ENCODE data around the gene CNIH3. TPM values are rescaled to one million over a fixed set of nuclear protein-coding genes. Genes with fewer than 3 reads are reported as not detected.

CNIH3 gene
- total RNA-seq, 4 donors from 2014 or later = 1.1 to 7.6 (median 2.0) TPM; not detected in 1

- TF ChIP-seq, protein P1, sequence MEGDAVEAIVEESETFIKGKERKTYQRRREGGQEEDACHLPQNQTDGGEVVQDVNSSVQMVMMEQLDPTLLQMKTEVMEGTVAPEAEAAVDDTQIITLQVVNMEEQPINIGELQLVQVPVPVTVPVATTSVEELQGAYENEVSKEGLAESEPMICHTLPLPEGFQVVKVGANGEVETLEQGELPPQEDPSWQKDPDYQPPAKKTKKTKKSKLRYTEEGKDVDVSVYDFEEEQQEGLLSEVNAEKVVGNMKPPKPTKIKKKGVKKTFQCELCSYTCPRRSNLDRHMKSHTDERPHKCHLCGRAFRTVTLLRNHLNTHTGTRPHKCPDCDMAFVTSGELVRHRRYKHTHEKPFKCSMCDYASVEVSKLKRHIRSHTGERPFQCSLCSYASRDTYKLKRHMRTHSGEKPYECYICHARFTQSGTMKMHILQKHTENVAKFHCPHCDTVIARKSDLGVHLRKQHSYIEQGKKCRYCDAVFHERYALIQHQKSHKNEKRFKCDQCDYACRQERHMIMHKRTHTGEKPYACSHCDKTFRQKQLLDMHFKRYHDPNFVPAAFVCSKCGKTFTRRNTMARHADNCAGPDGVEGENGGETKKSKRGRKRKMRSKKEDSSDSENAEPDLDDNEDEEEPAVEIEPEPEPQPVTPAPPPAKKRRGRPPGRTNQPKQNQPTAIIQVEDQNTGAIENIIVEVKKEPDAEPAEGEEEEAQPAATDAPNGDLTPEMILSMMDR (IDR thresholded peaks at IDR 0.05; ENCODE audit: low read depth) = no peak
These were observed 146.6 kb downstream of the CNIH3 start for GRCh38 chr1:224762701-224763100.

GRCh38 chr1:224763126-224763775 lies 147.1 kb downstream of the CNIH3 start:
- TF ChIP-seq, protein P1 (IDR thresholded peaks at IDR 0.05; ENCODE audit: low read depth) = no peak

GRCh38 chr1:224766266-224766665 lies 150.1 kb downstream of the CNIH3 start:
- TF ChIP-seq, protein P1 (IDR thresholded peaks at IDR 0.05; ENCODE audit: low read depth) = no peak

- TF ChIP-seq, protein P1 (IDR thresholded peaks at IDR 0.05; ENCODE audit: low read depth) = no peak
These were observed 150.9 kb downstream of the CNIH3 start for GRCh38 chr1:224767031-224767430.

DNA sequence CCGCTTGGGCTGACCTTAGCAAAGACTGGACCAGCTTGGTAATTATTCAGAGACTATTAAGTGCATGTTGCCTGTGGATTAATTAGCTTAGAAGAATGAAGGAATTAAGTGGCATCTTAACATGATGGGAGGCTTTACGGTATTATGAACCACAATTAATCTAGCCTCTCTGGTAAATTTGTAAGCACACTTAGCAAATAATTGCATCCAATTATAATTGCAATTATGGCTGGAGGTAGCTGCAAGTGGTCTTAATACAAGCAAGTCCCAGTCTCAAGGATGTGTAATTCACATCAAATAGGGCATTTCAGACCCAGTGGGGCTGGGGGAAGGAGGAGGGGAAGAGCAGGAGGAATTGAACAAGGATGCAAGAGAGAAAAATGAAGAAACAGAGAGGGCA lies 151.6 kb downstream of the CNIH3 start:
- TF ChIP-seq, protein P1 (IDR thresholded peaks at IDR 0.05; ENCODE audit: low read depth) = no peak

GRCh38 chr1:224768971-224769370 lies 152.9 kb downstream of the CNIH3 start:
- TF ChIP-seq, protein P1 (IDR thresholded peaks at IDR 0.05; ENCODE audit: low read depth) = no peak

- TF ChIP-seq, protein P1 (IDR thresholded peaks at IDR 0.05; ENCODE audit: low read depth) = no peak
These were observed 153.6 kb downstream of the CNIH3 start for GRCh38 chr1:224769452-224770335.

Measured in subcutaneous adipose tissue (tissue), 4 donors.